Keratinocyte (primary cell): Measurements from ENCODE around the gene REPS2.

Experiments used
- CTCF ChIP-seq, 3 experiments: IDR thresholded peaks in 1 of 3; conservative IDR thresholded peaks in 1 of 3; optimal IDR thresholded peaks in 1 of 3; 2 replicates in 2 of 3; 3 replicates in 1 of 3; pipeline versions ENCODE3 to v1.5.1; 2011; ENCODE audit warnings: low read length in 3 of 3, mild to moderate bottlenecking in 3 of 3, moderate library complexity in 2 of 3, control low read depth in 1 of 3, inconsistent platforms in 1 of 3; ENCODE audit not compliant: insufficient read depth in 2 of 3; ENCODE audit errors: extremely low read depth in 1 of 3
- EZH2 ChIP-seq: IDR thresholded peaks from one replicate; pipeline ENCODE4 v1.6.1; 2012; ENCODE audit warnings: inconsistent platforms, mild to moderate bottlenecking, low read length, moderate library complexity

DNA sequence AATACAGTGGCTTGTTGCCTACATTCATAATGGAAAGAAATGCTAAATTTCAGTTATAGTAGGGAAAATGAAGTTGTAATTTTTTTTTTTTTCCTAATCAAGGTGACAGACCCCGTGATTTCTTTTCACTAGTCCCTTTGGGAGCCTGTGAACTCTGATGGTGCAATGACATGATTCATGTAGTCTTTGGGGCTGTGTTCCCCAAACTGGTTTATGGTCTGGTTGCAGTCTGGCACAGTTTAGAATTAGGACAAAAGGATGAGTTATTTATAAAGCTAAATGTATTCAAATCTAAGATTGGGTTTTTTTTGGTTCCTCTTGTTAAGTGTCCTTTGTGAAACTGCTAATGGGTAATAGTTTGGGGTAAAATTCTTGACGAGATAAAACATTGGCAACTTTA lies 66.0 kb downstream of the REPS2 start:
- TF ChIP-seq CTCF (optimal IDR thresholded peaks at IDR 0.05 in 1 of 3, IDR thresholded peaks at IDR 0.05 in 1 of 3, conservative IDR thresholded peaks at IDR 0.05 in 1 of 3; ENCODE audit: extremely low read depth in 1 of 3, insufficient read depth in 2 of 3, low read length in 3 of 3) (no peak), EZH2 (no peak)
